Fibroblast of pulmonary artery (primary cell): ENCODE results near the gene FSTL5.

ENCODE experiments used
- DNase-seq: peaks from one replicate; pipeline ENCODE4 v3.0.0-alpha.2; 2010; ENCODE audit warnings: low read depth
- H3K4me3 ChIP-seq: replicated peaks from 2 replicates; pipeline ENCODE4 v1.5.1; 2011; ENCODE audit warnings: low read depth, mild to moderate bottlenecking, control low read depth, low read length, moderate library complexity
- CTCF ChIP-seq: IDR thresholded peaks from 2 replicates; pipeline ENCODE4 v1.5.1; 2011; ENCODE audit warnings: mild to moderate bottlenecking, control low read depth, low read length, inconsistent platforms; ENCODE audit errors: missing control alignments

FSTL5 gene

GRCh38 chr4:161343569-161343950 lies 820.2 kb downstream of the FSTL5 start:
- no peak overlapping the region for H3K4me3 ChIP-seq
- no peak for DNase-seq
- TF ChIP-seq CTCF, result no peak

GRCh38 chr4:161342881-161343568 lies 820.8 kb downstream of the FSTL5 start:
- no peak for TF ChIP-seq CTCF
- no peak for DNase-seq
- no peak overlapping the region for H3K4me3 ChIP-seq

- DNase-seq, result no peak
- no peak overlapping the region for H3K4me3 ChIP-seq
- TF ChIP-seq CTCF, result no peak
These were observed 827.2 kb downstream of the FSTL5 start for GRCh38 chr4:161336621-161337020.

- DNase-seq, result no peak
- no peak for TF ChIP-seq CTCF
- no peak overlapping the region for H3K4me3 ChIP-seq
These were observed 827.7 kb downstream of the FSTL5 start for GRCh38 chr4:161336016-161336530.
